22Rv1 (cell line): Measurements from ENCODE around the gene B4GALNT1.

Experiments
- CTCF ChIP-seq: fragments of 450-650 bp; IDR thresholded peaks from 2 replicates; pipeline ENCODE4 v1.5.1; 2017; ENCODE audit warnings: mild to moderate bottlenecking
- ZFX ChIP-seq: fragments of 450-650 bp; IDR thresholded peaks from 2 replicates; pipeline ENCODE4 v1.6.1; 2017; ENCODE audit warnings: antibody characterized with exemption, borderline replicate concordance

DNA sequence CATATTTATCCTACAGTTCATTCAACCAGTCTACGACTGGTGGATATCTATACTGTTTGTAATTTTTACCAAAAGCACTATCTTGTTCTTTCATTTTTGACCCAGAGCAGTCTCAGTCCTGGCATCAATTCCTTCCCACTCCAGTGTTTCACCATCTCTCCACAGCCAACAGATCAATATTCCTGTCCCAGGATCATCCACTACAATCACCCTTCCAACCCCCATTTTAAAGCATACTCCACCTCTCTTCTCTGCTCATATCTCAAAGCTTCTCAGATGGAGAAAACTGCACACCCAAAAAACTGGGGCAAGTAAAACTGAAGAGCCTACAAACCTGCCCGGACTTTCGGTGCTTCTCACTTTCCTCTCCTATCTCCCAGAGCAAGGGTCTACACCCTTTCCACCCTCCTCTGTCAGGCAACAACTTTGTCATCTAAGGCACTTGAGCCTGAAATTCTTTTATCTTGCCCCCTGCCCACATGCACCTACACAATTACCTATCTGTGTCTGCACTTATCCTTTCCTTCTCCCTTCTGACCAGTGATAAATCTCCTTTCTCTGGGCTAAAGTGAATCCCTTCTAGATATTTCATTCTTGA lies 46.1 kb downstream of the B4GALNT1 start:
- TF ChIP-seq CTCF (no peak), ZFX (no peak)
